ENCODE data around the gene CCR2.
"Not testable (repeated sequence)": the region's sequence is repeated elsewhere in the genome, so short reads cannot be mapped to it uniquely, and the experiment has no call there.

- not testable (repeated sequence) for TF ChIP-seq POLR2AphosphoS5, POLR2A, CTCF (IDR thresholded peaks at IDR 0.05)
Measured at GRCh38 chr3:46330676-46331075, 23.2 kb upstream of the CCR2 start.

Data from suprapubic skin (tissue), 4 donors.